Left renal pelvis (tissue), 4 donors: Measurements from ENCODE around the gene SLC66A1. TPM values are rescaled to one million over a fixed set of nuclear protein-coding genes. Genes with fewer than 3 reads are reported as not detected.
"Not testable (repeated sequence)": the region's sequence is repeated elsewhere in the genome, so short reads cannot be mapped to it uniquely, and the experiment has no call there.

Experiments used
- DNase-seq, 4 donors: peaks; one replicate each; pipeline ENCODE4 v3.0.0-alpha.2; 2013; ENCODE audit warnings: low read depth in 4 of 4, low spot score in 3 of 4
- polyA plus RNA-seq, 4 donors: library from polyadenylated mRNA; unstranded; fragments of 120-200 nt; gene quantifications; one replicate each; pipeline ENCODE4 v1.2.1, GENCODE V29; 2013; ENCODE audit not compliant: insufficient read length in 4 of 4

The SLC66A1 gene
- polyA plus RNA-seq, 4 donors, result 8.7 to 19.4 (median 10.7) TPM

GRCh38 chr1:19304081-19304480 is 8.0 kb upstream of the SLC66A1 start:
- not testable (repeated sequence) for DNase-seq

GRCh38 chr1:19305880-19306279 is 6.2 kb upstream of the SLC66A1 start:
- no peak for DNase-seq

- DNase-seq, result no peak
These were observed 5.2 kb upstream of the SLC66A1 start for GRCh38 chr1:19306941-19307340.

- no peak for DNase-seq
These were observed 4.2 kb upstream of the SLC66A1 start for GRCh38 chr1:19307794-19308508.

GRCh38 chr1:19308509-19308907 is 3.6 kb upstream of the SLC66A1 start:
- DNase-seq, result no peak

GRCh38 chr1:19309123-19309813 is 2.9 kb upstream of the SLC66A1 start:
- DNase-seq, result no peak

- DNase-seq, result no peak
These were observed 2.1 kb upstream of the SLC66A1 start for GRCh38 chr1:19310061-19310460.

GRCh38 chr1:19310720-19311502 is 1.2 kb upstream of the SLC66A1 start:
- no peak for DNase-seq

- DNase-seq, result no peak
These were observed 609 bp upstream of the SLC66A1 start for GRCh38 chr1:19311503-19311930.

GRCh38 chr1:19312782-19313635 is 883 bp downstream of the SLC66A1 start:
- no peak for DNase-seq

- no peak for DNase-seq
These were observed 1.5 kb downstream of the SLC66A1 start for GRCh38 chr1:19313636-19313959.

GRCh38 chr1:19313961-19314882 is 2.1 kb downstream of the SLC66A1 start:
- DNase-seq, result no peak

GRCh38 chr1:19315378-19316198 is 3.5 kb downstream of the SLC66A1 start:
- DNase-seq, result no peak

- DNase-seq, result no peak
These were observed 5.2 kb downstream of the SLC66A1 start for GRCh38 chr1:19317126-19317910.

- no peak for DNase-seq
These were observed 7.1 kb downstream of the SLC66A1 start for GRCh38 chr1:19319196-19319595.

- DNase-seq, result no peak
These were observed 8.9 kb downstream of the SLC66A1 start for GRCh38 chr1:19321071-19321470.

- DNase-seq, result no peak
These were observed 10.4 kb downstream of the SLC66A1 start for GRCh38 chr1:19322481-19322880.
